Osteocyte (in vitro differentiated cells): ENCODE results near the gene ATXN7L3. TPM values are rescaled to one million over a fixed set of nuclear protein-coding genes. Genes with fewer than 3 reads are reported as not detected.
A peak's percentile ranks its signal among the peaks of the same experiment; 100 is the strongest.
"Not testable (repeated sequence)": the region's sequence is repeated elsewhere in the genome, so short reads cannot be mapped to it uniquely, and the experiment has no call there.

ENCODE experiments used
- DNase-seq: peaks from one replicate; pipeline ENCODE4 v3.0.0; 2021; ENCODE audit warnings: mixed read lengths; ENCODE audit not compliant: unreplicated experiment; ENCODE audit errors: extremely low spot score
- H3K27ac Mint-ChIP-seq: one replicate; pipeline ENCODE4 v1.8.0; 2021; ENCODE audit warnings: mild to moderate bottlenecking, mixed read lengths; ENCODE audit not compliant: unreplicated experiment
- H3K27me3 Mint-ChIP-seq: one replicate; pipeline ENCODE4 v1.8.0; 2021; ENCODE audit warnings: mixed read lengths; ENCODE audit not compliant: unreplicated experiment
- H3K36me3 Mint-ChIP-seq: one replicate; pipeline ENCODE4 v1.8.0; 2021; ENCODE audit warnings: mixed read lengths; ENCODE audit not compliant: unreplicated experiment
- H3K4me1 Mint-ChIP-seq: one replicate; pipeline ENCODE4 v1.8.0; 2021; ENCODE audit warnings: mixed read lengths; ENCODE audit not compliant: unreplicated experiment
- H3K4me3 Mint-ChIP-seq: one replicate; pipeline ENCODE4 v1.8.0; 2021; ENCODE audit warnings: mild to moderate bottlenecking, moderate library complexity, mixed read lengths; ENCODE audit not compliant: unreplicated experiment
- H3K9me3 Mint-ChIP-seq: one replicate; pipeline ENCODE4 v1.8.0; 2021; ENCODE audit warnings: mixed read lengths; ENCODE audit not compliant: unreplicated experiment
- CTCF ChIP-seq: fragments of 200-600 bp; sonication (generic); IDR thresholded peaks from 2 replicates; pipeline ENCODE4 v1.5.0; 2021; ENCODE audit warnings: antibody characterized with exemption, mild to moderate bottlenecking, moderate library complexity
- long read RNA-seq: library from polyadenylated mRNA; unstranded; transcript quantifications from one replicate; pipeline ENCODE4 v2.0.0, GENCODE V29; 2021
- total RNA-seq: library from RNA; stranded (reverse); gene quantifications from 2 replicates; pipeline ENCODE4 v1.2.1, GENCODE V29; 2021

ATXN7L3 gene, protein sequence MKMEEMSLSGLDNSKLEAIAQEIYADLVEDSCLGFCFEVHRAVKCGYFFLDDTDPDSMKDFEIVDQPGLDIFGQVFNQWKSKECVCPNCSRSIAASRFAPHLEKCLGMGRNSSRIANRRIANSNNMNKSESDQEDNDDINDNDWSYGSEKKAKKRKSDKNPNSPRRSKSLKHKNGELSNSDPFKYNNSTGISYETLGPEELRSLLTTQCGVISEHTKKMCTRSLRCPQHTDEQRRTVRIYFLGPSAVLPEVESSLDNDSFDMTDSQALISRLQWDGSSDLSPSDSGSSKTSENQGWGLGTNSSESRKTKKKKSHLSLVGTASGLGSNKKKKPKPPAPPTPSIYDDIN
- total RNA-seq = 86.2 and 89.0 TPM in 2 replicates
- long read RNA-seq, partial matches to known transcripts = 0 of 2 reads
- long read RNA-seq, other reads (novel, unspliced or antisense) = 2 of 2 reads

DNA sequence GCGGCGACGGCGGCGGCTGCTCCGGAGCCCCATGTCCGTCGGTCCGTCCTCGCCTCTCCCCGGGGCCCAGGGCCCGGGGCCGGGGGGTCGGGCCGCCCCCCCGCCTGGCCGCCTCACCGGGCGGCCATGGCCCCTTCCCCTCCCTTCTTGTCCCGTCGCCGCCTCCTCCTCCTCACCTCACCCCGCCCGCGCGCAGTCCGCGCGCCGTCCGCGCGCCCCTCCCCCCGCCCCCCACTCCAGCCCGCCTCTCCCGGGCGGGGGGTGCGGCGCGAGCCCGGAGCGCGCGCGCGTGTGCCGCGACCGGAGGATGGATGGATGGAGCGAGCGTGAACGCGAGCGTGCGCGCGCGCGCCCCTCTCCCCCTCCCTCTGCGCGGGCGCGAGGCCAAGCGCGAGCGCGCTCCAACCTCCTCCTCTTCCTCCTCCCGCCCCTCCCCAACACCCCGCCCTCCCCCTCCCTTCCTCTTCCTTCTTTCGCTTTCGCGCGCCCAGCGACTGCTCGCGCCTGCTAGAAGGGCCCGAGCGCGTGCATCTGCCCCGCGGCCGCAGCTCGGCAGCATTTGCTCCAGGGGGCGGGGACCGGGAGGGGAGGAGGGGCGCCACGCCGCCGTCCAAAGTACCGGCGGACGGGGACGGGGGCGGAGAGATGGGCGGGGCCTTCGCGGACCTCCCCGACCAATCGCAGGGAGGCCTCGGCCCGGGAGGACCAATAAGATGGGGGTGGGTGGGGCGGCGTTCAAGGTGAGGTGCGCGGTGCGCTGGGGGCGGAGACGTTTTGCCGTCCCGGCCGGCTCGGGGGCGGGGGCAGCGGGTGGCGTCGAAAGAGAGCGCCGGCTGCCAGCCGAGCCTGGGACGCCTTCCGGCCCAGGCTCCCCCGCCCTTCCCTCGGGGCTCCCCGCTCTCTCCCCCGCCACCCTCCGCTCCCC lies at the start of gene ATXN7L3:
Gene ATXN7L3, minus strand, starts transcription at position 332 of the 925 bp plus-strand sequence. CDS start 1,814 bp downstream, outside the sequence.
- Mint-ChIP-seq H3K36me3 (peaks cover 9% of the 10 kb centered on the region), H3K9me3 (no peaks in the 10 kb centered on the region), H3K27me3 (no peaks in the 10 kb centered on the region), H3K27ac (peak within 1 kb of the TSS; percentile 94), H3K4me1 (peaks cover 31% of the 10 kb centered on the region), H3K4me3 (peak within 1 kb of the TSS; percentile 85)
- peak; percentile 100 for DNase-seq
- TF ChIP-seq CTCF = no peak

GRCh38 chr17:44247876-44248736 lies 48.4 kb upstream of the ATXN7L3 start:
- Mint-ChIP-seq H3K36me3 (no peaks in the 10 kb centered on the region), H3K27ac (no peak overlapping the region), H3K9me3 (no peaks in the 10 kb centered on the region), H3K4me1 (no peaks in the 10 kb centered on the region), H3K27me3 (no peaks in the 10 kb centered on the region), H3K4me3 (no peak overlapping the region)
- DNase-seq = no peak
- TF ChIP-seq CTCF = no peak

DNA sequence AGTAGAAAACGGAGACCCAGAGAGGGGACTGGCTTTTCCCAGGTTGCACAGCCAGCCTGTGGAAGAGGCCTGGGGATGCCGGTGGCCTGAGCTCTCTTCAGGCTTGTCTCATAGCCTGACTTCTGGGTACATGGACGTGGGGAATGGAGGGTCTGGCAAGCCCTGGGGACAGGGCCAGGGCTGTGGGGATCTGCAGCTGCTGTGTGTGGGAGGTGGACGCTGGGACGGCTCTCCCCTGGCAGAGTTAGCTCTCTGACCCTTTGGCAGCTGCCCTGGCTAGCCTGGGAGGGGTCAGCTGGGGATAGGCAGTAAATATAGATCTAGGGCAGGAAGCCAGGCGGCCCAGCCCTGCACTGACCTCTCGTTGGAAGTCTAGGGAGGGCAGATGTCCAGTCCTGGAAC lies 47.8 kb upstream of the ATXN7L3 start:
- Mint-ChIP-seq H3K4me1 (no peaks in the 10 kb centered on the region), H3K4me3 (no peak overlapping the region), H3K36me3 (no peaks in the 10 kb centered on the region), H3K27ac (no peak overlapping the region), H3K9me3 (no peaks in the 10 kb centered on the region), H3K27me3 (no peaks in the 10 kb centered on the region)
- TF ChIP-seq CTCF = no peak
- no peak for DNase-seq

GRCh38 chr17:44241106-44241624 lies 41.5 kb upstream of the ATXN7L3 start:
- no peak overlapping the region for H3K4me3 Mint-ChIP-seq
- no peaks in the 10 kb centered on the region for H3K4me1 Mint-ChIP-seq
- H3K27me3 Mint-ChIP-seq = no peaks in the 10 kb centered on the region
- no peaks in the 10 kb centered on the region for H3K9me3 Mint-ChIP-seq
- no peak for DNase-seq
- TF ChIP-seq CTCF = no peak
- H3K27ac Mint-ChIP-seq = no peak overlapping the region
- H3K36me3 Mint-ChIP-seq = no peaks in the 10 kb centered on the region

- H3K36me3 Mint-ChIP-seq, H3K4me3 Mint-ChIP-seq, H3K27me3 Mint-ChIP-seq, DNase-seq, H3K27ac Mint-ChIP-seq, H3K9me3 Mint-ChIP-seq: not testable (repeated sequence)
- H3K4me1 Mint-ChIP-seq = peaks cover 11% of the 10 kb centered on the region
Measured at GRCh38 chr17:44237886-44238285, 38.2 kb upstream of the ATXN7L3 start.
